ENCODE results near the gene ADAMTS5. TPM values are rescaled to one million over a fixed set of nuclear protein-coding genes. Genes with fewer than 3 reads are reported as not detected.

The ADAMTS5 gene
- total RNA-seq, 6 experiments from 2014 or later = 5.5 to 13.7 (median 6.7) TPM

DNA sequence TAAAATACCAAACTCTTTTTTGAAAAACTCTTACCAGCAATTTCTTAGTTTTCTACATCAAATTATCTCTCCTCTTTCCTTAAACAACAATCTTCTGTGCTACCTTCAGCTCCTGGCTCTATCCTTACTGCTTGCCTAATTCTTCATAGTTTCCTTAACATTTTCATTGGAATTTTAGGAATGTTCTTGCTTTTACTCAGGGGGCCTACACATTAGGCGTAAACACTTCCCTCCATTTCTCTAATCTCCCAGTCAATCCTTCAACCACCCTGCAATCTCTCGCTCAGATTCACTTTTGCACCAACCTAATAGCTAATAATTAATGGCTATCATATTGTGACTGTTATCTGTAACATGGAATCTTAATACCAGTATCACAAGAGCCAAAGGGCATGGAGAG, 50.1 kb downstream of the ADAMTS5 start:
- no peak overlapping the region for H3K4me3 Mint-ChIP-seq
- H3K27ac Mint-ChIP-seq = no peak overlapping the region
- DNase-seq = no peak
- peaks cover 1% of the 10 kb centered on the region for H3K27me3 Mint-ChIP-seq (ENCODE audit: insufficient read depth)
- 0 out of 2 replicates have a peak, but pooled peaks cover 3% of the 10 kb centered on the region for H3K36me3 Mint-ChIP-seq (ENCODE audit: low read depth)
- H3K4me1 Mint-ChIP-seq (ENCODE audit: low read depth) = peaks cover 26% of the 10 kb centered on the region
- TF ChIP-seq, protein P1, sequence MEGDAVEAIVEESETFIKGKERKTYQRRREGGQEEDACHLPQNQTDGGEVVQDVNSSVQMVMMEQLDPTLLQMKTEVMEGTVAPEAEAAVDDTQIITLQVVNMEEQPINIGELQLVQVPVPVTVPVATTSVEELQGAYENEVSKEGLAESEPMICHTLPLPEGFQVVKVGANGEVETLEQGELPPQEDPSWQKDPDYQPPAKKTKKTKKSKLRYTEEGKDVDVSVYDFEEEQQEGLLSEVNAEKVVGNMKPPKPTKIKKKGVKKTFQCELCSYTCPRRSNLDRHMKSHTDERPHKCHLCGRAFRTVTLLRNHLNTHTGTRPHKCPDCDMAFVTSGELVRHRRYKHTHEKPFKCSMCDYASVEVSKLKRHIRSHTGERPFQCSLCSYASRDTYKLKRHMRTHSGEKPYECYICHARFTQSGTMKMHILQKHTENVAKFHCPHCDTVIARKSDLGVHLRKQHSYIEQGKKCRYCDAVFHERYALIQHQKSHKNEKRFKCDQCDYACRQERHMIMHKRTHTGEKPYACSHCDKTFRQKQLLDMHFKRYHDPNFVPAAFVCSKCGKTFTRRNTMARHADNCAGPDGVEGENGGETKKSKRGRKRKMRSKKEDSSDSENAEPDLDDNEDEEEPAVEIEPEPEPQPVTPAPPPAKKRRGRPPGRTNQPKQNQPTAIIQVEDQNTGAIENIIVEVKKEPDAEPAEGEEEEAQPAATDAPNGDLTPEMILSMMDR (IDR thresholded peaks at IDR 0.05) = no peak
- peaks cover 5% of the 10 kb centered on the region; the same call in 1 of the 2 replicates for H3K9me3 Mint-ChIP-seq

DNA sequence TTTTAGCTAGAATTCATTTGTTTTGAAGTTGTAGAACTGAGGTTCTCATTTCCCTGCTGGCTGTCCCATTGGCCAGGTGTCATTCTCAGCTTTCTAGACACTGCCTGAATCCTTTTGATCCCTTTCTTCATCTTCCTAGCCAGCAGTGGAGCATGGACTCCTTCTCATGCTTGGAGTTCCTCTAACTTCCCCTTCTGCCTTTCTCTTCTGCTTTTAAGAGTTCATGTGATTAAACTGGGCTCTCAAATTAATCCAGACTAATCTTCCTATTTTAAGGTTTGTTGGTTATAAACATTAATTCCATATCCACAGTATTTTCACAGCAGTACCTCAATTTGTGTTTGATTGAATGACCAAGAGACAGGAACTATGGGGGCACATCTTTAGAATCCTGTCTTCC, 52.3 kb downstream of the ADAMTS5 start:
- DNase-seq = no peak
- Mint-ChIP-seq H3K36me3 (ENCODE audit: low read depth) (0 out of 2 replicates have a peak, but pooled peaks cover 3% of the 10 kb centered on the region), H3K27me3 (ENCODE audit: insufficient read depth) (peaks cover 1% of the 10 kb centered on the region), H3K9me3 (peaks cover 5% of the 10 kb centered on the region; the same call in 1 of the 2 replicates), H3K27ac (no peak overlapping the region), H3K4me1 (ENCODE audit: low read depth) (peaks cover 26% of the 10 kb centered on the region), H3K4me3 (no peak overlapping the region)
- TF ChIP-seq, protein P1 (IDR thresholded peaks at IDR 0.05) = no peak

DNA sequence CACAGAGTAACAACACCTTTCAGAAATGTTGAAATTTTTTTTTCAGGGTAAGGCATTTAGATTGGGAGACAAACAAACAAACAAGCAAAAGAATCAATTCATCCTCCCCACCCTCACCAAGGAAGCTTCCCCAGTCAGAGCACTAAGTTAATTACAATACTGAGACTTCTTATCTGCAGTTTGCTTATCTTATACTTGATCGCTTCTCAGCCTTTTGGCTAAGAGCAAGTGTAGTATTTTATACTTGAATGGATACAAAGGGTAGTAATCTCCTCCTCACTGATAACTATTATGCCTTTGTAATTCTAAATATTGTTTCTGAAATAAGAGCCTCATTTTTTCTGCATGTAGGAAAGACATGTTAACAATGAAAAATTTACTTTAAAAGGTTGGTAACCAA, 54.4 kb downstream of the ADAMTS5 start:
- no peak overlapping the region for H3K4me3 Mint-ChIP-seq
- H3K27ac Mint-ChIP-seq = no peak overlapping the region
- H3K27me3 Mint-ChIP-seq (ENCODE audit: insufficient read depth) = peaks cover 4% of the 10 kb centered on the region
- peaks cover 5% of the 10 kb centered on the region; the same call in 1 of the 2 replicates for H3K9me3 Mint-ChIP-seq
- 0 out of 2 replicates have a peak, but pooled peaks cover 3% of the 10 kb centered on the region for H3K36me3 Mint-ChIP-seq (ENCODE audit: low read depth)
- H3K4me1 Mint-ChIP-seq (ENCODE audit: low read depth) = peaks cover 7% of the 10 kb centered on the region
- TF ChIP-seq, protein P1 (IDR thresholded peaks at IDR 0.05) = no peak
- no peak for DNase-seq

DNA sequence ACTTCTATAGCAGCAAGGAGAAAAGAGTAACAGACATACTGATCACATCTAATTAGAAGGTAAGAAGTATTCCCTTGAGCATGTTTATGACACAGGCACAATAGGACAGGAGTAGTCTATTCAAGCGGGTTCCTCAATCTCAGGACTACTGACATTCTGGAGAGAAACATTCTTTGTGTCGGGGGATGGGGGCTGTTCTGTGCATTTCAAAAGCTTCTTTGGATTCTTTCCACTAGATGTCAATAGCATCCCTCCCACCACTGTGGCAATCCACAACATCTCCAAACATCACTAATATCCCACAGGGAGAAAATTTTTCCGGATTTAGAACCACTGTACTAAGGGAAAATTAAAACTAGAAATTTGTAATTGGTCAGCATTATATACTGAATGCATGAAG, 56.9 kb downstream of the ADAMTS5 start:
- DNase-seq = no peak
- no peak overlapping the region for H3K4me3 Mint-ChIP-seq

DNA sequence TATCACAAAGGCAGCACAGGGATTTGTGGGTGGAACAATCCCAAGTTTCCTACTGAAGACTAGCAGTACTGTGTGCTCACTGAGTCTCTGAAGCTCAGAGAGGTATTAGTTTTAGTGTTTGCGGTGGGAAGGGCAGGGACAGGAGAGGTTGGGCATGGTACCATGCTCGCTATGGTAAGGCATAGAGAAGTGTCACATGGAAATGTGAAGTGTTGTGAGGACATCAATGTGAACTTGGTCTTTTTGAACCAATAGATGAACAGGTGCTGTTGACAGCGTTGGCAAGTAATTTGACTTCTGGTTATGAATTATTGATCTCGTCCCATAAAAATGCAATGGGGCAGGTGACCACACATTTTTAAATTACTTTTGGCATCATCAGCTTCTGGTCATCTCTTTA, 65.9 kb downstream of the ADAMTS5 start:
- H3K4me3 Mint-ChIP-seq = no peak overlapping the region
- DNase-seq = no peak
- no peaks in the 10 kb centered on the region for H3K36me3 Mint-ChIP-seq (ENCODE audit: low read depth)
- no peak overlapping the region for H3K27ac Mint-ChIP-seq
- peaks cover 9% of the 10 kb centered on the region for H3K4me1 Mint-ChIP-seq (ENCODE audit: low read depth)
- TF ChIP-seq, protein P1 (IDR thresholded peaks at IDR 0.05) = no peak
- peaks cover 1% of the 10 kb centered on the region; the same call in 1 of the 2 replicates for H3K27me3 Mint-ChIP-seq (ENCODE audit: insufficient read depth)
- H3K9me3 Mint-ChIP-seq = no peaks in the 10 kb centered on the region; the same call in 1 of the 2 replicates

More for the DNA sequence above, 56.9 kb downstream of the ADAMTS5 start:
- Mint-ChIP-seq H3K27me3 (ENCODE audit: insufficient read depth) (peaks cover 5% of the 10 kb centered on the region; the same call in 1 of the 2 replicates), H3K4me1 (ENCODE audit: low read depth) (no peaks in the 10 kb centered on the region), H3K9me3 (peaks cover 5% of the 10 kb centered on the region; the same call in 1 of the 2 replicates), H3K27ac (no peak overlapping the region), H3K36me3 (ENCODE audit: low read depth) (0 out of 2 replicates have a peak, but pooled peaks cover 3% of the 10 kb centered on the region)
- TF ChIP-seq, protein P1 (IDR thresholded peaks at IDR 0.05) = peak; percentile 41; the same call in 1 of the 2 replicates
